GM12801 (cell line): ENCODE results near the gene FAM98B.

Experiments
- TF ChIP-seq, protein P1 (sequence below): IDR thresholded peaks from one replicate; pipeline ENCODE4 v1.5.1; 2011; ENCODE audit warnings: control low read depth; ENCODE audit not compliant: insufficient read length; ENCODE audit errors: extremely low read depth

Gene FAM98B

DNA sequence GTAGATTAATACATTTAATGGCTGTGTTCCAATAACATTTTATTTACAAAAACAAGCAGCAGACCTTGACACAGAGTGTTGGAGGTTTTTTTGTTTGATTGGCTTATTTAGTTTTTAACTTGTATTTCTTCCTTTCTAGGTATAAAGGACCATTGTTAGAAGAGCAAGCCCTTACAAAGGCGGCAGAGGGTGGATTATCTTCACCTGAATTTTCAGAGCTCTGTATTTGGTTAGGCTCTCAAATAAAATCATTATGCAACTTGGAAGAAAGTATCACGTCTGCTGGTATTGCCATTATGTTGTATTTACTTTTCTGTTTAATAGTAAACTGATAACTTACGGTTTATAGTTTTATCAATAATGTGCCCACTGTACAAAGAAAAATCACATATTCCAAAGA is 10.0 kb downstream of the FAM98B start:
- TF ChIP-seq, protein P1, sequence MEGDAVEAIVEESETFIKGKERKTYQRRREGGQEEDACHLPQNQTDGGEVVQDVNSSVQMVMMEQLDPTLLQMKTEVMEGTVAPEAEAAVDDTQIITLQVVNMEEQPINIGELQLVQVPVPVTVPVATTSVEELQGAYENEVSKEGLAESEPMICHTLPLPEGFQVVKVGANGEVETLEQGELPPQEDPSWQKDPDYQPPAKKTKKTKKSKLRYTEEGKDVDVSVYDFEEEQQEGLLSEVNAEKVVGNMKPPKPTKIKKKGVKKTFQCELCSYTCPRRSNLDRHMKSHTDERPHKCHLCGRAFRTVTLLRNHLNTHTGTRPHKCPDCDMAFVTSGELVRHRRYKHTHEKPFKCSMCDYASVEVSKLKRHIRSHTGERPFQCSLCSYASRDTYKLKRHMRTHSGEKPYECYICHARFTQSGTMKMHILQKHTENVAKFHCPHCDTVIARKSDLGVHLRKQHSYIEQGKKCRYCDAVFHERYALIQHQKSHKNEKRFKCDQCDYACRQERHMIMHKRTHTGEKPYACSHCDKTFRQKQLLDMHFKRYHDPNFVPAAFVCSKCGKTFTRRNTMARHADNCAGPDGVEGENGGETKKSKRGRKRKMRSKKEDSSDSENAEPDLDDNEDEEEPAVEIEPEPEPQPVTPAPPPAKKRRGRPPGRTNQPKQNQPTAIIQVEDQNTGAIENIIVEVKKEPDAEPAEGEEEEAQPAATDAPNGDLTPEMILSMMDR, result no peak

DNA sequence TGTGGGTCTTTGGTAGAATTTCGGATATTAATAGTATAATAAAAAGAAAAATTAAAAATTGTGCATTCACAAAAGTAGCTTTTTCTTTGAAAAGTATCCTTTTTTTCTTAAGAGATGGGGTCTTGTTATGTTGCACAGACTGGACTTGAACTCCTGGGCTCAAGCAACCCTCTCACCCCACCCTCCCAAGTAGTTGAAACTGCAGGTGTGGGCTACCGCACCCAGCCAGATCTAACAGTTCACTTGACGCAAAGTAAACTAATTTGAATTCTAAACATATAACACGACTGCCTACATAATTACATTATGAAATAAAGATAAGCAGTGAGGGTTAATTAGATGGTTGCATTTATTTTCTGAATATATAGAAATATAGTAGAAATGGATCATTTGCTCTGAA is 10.7 kb downstream of the FAM98B start:
- TF ChIP-seq, protein P1, result no peak

DNA sequence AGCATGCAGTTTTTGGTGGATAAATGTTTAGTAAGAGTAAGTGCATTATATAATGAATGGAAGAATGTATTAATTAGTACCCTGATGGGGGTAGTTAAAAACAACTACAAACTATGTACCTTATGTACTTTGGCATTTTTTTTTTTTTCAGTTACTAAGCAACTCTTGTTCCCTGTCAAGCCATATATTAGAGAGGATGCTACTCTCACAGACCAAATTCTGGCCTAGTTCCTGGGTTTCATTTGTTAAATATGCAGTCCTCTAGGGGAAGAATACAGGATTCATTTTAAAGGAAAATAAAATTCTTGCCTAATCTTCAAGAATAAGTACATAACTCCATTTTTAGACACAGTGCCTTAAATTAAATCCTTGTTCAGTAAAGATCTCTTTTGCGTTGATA is 16.9 kb downstream of the FAM98B start:
- TF ChIP-seq, protein P1, result no peak

DNA sequence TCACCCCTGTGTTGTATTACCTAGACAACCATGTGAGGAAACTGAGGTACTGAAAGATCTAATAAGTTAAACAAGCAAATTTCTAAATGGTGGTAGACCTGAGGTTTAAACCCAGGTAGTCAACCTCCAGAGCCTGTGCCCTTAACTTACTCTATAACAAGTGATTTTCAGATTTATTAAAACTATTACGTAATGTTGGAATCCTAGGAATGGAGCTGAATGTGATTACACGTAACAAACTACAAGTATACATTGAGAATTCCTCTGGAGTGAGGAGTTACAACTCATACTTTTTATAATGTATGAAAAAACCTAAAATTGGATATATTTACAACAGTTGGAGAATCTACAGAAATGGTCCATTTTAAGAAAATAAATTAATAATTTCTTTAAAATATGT is 18.0 kb downstream of the FAM98B start:
- TF ChIP-seq, protein P1, result no peak

DNA sequence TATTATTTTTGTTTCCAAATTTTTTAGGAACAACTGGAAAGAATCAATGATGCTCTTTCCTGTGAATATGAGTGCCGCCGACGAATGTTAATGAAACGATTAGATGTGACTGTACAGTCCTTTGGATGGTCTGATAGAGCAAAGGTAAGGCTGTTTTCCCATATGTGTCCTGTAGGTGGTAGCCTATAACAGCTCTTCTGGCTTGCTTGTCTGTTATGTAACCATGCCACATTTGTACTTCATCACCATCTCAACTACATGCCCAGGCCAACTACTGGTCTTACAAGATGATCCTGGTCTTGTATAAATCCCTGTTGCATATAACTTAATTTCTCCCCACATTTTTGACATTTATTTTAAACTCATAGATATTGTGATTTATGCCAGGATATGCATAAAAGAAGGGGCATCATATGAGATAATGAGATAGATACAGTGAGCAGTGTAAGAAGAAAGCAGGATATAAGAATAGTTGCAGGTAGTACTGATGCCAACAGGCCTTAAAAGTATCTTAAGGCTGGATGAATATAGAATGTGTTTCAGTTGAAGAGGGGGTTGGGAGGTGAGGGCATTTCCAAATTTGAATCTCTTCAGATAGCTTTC is 20.3 kb downstream of the FAM98B start:
- TF ChIP-seq, protein P1, result no peak

DNA sequence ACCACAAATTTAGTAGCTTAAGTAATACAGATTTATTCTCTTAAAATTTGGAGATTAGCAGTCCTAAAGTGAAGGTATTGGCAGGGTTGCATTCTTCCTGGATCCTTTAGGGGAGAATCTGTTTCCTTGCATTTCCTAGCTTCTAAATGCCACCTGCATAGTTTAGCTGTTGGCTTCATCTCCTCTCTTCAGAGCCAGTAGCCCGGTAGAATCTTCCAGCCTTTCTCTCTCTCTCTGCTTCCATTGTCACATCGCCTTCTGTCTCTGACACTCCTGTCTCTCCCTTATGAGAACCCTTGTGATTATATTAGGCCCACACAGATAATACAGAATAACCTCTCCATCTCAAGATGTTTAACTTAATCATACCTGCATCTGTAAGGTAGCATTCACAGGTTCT is 21.4 kb downstream of the FAM98B start:
- TF ChIP-seq, protein P1, result no peak

DNA sequence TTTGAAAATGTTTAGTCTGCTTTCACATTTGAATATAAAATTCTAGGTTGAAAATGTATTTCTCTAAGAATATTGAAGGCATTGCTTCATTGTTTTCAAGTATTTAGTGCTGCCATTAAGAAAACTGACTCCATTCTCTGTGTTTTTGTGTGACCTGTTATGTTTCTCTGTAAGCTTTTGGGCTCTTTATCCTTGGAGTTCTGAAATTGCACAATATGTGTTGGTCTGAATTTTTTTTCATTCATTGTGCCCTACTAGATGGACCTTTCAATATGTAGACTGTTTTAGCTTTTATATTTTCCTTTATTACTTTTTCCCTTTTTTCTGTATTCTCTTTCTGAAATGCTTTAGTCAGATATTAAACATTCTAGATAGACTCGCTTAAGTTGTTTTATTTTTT is 22.2 kb downstream of the FAM98B start:
- TF ChIP-seq, protein P1, result no peak
